Endothelial cell (in vitro differentiated cells): ENCODE data around the gene RAD51B. TPM values are rescaled to one million over a fixed set of nuclear protein-coding genes. Genes with fewer than 3 reads are reported as not detected.

Experiments used
- DNase-seq: peaks from one replicate; pipeline ENCODE4 v3.0.0; 2021; ENCODE audit warnings: low spot score
- H3K27ac Mint-ChIP-seq: one replicate; pipeline ENCODE4 v1.8.0; 2021; ENCODE audit warnings: mixed read lengths, inconsistent platforms; ENCODE audit not compliant: unreplicated experiment
- H3K27me3 Mint-ChIP-seq: one replicate; pipeline ENCODE4 v1.8.0; 2021; ENCODE audit warnings: mild to moderate bottlenecking, moderate library complexity, mixed read lengths, inconsistent platforms; ENCODE audit not compliant: unreplicated experiment
- H3K36me3 Mint-ChIP-seq: one replicate; pipeline ENCODE4 v1.8.0; 2021; ENCODE audit warnings: mild to moderate bottlenecking, low read depth, mixed read lengths, inconsistent platforms; ENCODE audit not compliant: unreplicated experiment
- H3K4me1 Mint-ChIP-seq: one replicate; pipeline ENCODE4 v1.8.0; 2021; ENCODE audit warnings: mild to moderate bottlenecking, mixed read lengths, inconsistent platforms; ENCODE audit not compliant: unreplicated experiment
- H3K4me3 Mint-ChIP-seq: one replicate; pipeline ENCODE4 v1.8.0; 2021; ENCODE audit warnings: mild to moderate bottlenecking, mixed read lengths, inconsistent platforms; ENCODE audit not compliant: unreplicated experiment
- H3K9me3 Mint-ChIP-seq: one replicate; pipeline ENCODE4 v1.8.0; 2021; ENCODE audit warnings: mixed read lengths, inconsistent platforms; ENCODE audit not compliant: unreplicated experiment
- CTCF ChIP-seq: fragments of 200-600 bp; sonication (generic); IDR thresholded peaks from one replicate; pipeline ENCODE4 v1.5.0; 2021; ENCODE audit warnings: antibody characterized with exemption; ENCODE audit not compliant: unreplicated experiment
- total RNA-seq: library from RNA; stranded (reverse); fragmentation: NEBNext Ultra II Directional; extraction: Animal tissue kit (Norgen Biotek cat#: 25700); gene quantifications from one replicate; pipeline ENCODE4 v1.2.1, GENCODE V29; 2021; ENCODE audit not compliant: unreplicated experiment

The RAD51B gene
- total RNA-seq, 1 donor from 2014 or later, result 23.5 TPM

- H3K27ac Mint-ChIP-seq, result peak overlapping the region; percentile 84
- peaks cover 3% of the 10 kb centered on the region for H3K27me3 Mint-ChIP-seq
- TF ChIP-seq CTCF, result peak; percentile 68
- no peaks in the 10 kb centered on the region for H3K9me3 Mint-ChIP-seq
- no peaks in the 10 kb centered on the region for H3K36me3 Mint-ChIP-seq
- H3K4me3 Mint-ChIP-seq, result no peak overlapping the region
- no peak for DNase-seq
- H3K4me1 Mint-ChIP-seq, result peaks cover 80% of the 10 kb centered on the region
Observed at GRCh38 chr14:68248481-68249255, 429.1 kb downstream of the RAD51B start.

- Mint-ChIP-seq H3K36me3 (no peaks in the 10 kb centered on the region), H3K9me3 (no peaks in the 10 kb centered on the region), H3K4me3 (no peak overlapping the region), H3K4me1 (peaks cover 76% of the 10 kb centered on the region), H3K27ac (peak overlapping the region; percentile 87), H3K27me3 (peaks cover 3% of the 10 kb centered on the region)
- no peak for TF ChIP-seq CTCF
- DNase-seq, result no peak
Observed at GRCh38 chr14:68249661-68250451, 430.3 kb downstream of the RAD51B start.

GRCh38 chr14:68250927-68251768 lies 431.6 kb downstream of the RAD51B start:
- Mint-ChIP-seq H3K4me3 (no peak overlapping the region), H3K9me3 (no peaks in the 10 kb centered on the region), H3K36me3 (no peaks in the 10 kb centered on the region), H3K4me1 (peaks cover 75% of the 10 kb centered on the region), H3K27me3 (peaks cover 3% of the 10 kb centered on the region), H3K27ac (peak overlapping the region; percentile 22)
- no peak for DNase-seq
- no peak for TF ChIP-seq CTCF

- no peak for TF ChIP-seq CTCF
- peaks cover 74% of the 10 kb centered on the region for H3K4me1 Mint-ChIP-seq
- no peaks in the 10 kb centered on the region for H3K36me3 Mint-ChIP-seq
- H3K27me3 Mint-ChIP-seq, result peaks cover 3% of the 10 kb centered on the region
- no peak overlapping the region for H3K4me3 Mint-ChIP-seq
- no peak overlapping the region for H3K27ac Mint-ChIP-seq
- DNase-seq, result no peak
- H3K9me3 Mint-ChIP-seq, result no peaks in the 10 kb centered on the region
Observed at GRCh38 chr14:68251769-68252100, 432.2 kb downstream of the RAD51B start.
